Skeletal muscle satellite cell (primary cell): ENCODE data around the gene DHRS7B. TPM values are rescaled to one million over a fixed set of nuclear protein-coding genes. Genes with fewer than 3 reads are reported as not detected.

Source experiments
- H3K27me3 ChIP-seq: 2 replicates; pipeline ENCODE4 v1.7.0; 2013; ENCODE audit warnings: low read length; ENCODE audit not compliant: control insufficient read depth, insufficient read depth
- H3K36me3 ChIP-seq: 2 replicates; pipeline ENCODE4 v1.7.0; 2013; ENCODE audit warnings: mild to moderate bottlenecking, control low read depth, low read length; ENCODE audit not compliant: insufficient read depth
- H3K4me1 ChIP-seq: 2 replicates; pipeline ENCODE4 v1.7.0; 2013; ENCODE audit warnings: low read length; ENCODE audit not compliant: control insufficient read depth, insufficient read depth
- H3K4me2 ChIP-seq: 2 replicates; pipeline ENCODE4 v1.7.0; 2013; ENCODE audit warnings: mild to moderate bottlenecking, low read length
- H3K4me3 ChIP-seq: 2 replicates; pipeline ENCODE4 v1.7.0; 2013; ENCODE audit warnings: low read length
- H3K9ac ChIP-seq: 2 replicates; pipeline ENCODE4 v1.7.0; 2013; ENCODE audit warnings: mild to moderate bottlenecking, low read depth, low read length, moderate library complexity
- H3K9me3 ChIP-seq: replicated peaks from 2 replicates; pipeline ENCODE4 v1.7.0; 2013; ENCODE audit warnings: mild to moderate bottlenecking, control low read depth, low read length
- small RNA-seq: library from RNA; depleted of rRNA; stranded (forward); fragments of <200 nt; gene quantifications from one replicate; pipeline ENCODE3, GENCODE V24; 2012

DHRS7B gene

GRCh38 chr17:21232033-21232749, 105.4 kb downstream of the DHRS7B start:
- H3K4me3 ChIP-seq: no peak overlapping the region
- H3K36me3 ChIP-seq: no peaks in the 10 kb centered on the region
- H3K9me3 ChIP-seq: no peaks in the 10 kb centered on the region
- no peak overlapping the region for H3K9ac ChIP-seq
- H3K27me3 ChIP-seq: no peaks in the 10 kb centered on the region
- H3K4me1 ChIP-seq: no peaks in the 10 kb centered on the region
- H3K4me2 ChIP-seq: no peak overlapping the region

GRCh38 chr17:21233581-21234347, 107.0 kb downstream of the DHRS7B start:
- Histone ChIP-seq H3K27me3 (no peaks in the 10 kb centered on the region), H3K9me3 (no peaks in the 10 kb centered on the region), H3K4me1 (no peaks in the 10 kb centered on the region), H3K9ac (no peak overlapping the region), H3K4me2 (no peak overlapping the region), H3K4me3 (no peak overlapping the region), H3K36me3 (no peaks in the 10 kb centered on the region)

GRCh38 chr17:21235921-21236320, 109.2 kb downstream of the DHRS7B start:
- H3K4me1 ChIP-seq: no peaks in the 10 kb centered on the region
- H3K27me3 ChIP-seq: no peaks in the 10 kb centered on the region
- H3K4me3 ChIP-seq: no peak overlapping the region
- no peaks in the 10 kb centered on the region for H3K9me3 ChIP-seq
- no peak overlapping the region for H3K9ac ChIP-seq
- H3K4me2 ChIP-seq: no peak overlapping the region
- H3K36me3 ChIP-seq: no peaks in the 10 kb centered on the region

GRCh38 chr17:21239680-21240368, 113.1 kb downstream of the DHRS7B start:
- Histone ChIP-seq H3K36me3 (no peaks in the 10 kb centered on the region), H3K4me2 (no peak overlapping the region), H3K9me3 (no peaks in the 10 kb centered on the region), H3K27me3 (no peaks in the 10 kb centered on the region), H3K9ac (no peak overlapping the region), H3K4me3 (no peak overlapping the region), H3K4me1 (no peaks in the 10 kb centered on the region)

- H3K9me3 ChIP-seq: no peaks in the 10 kb centered on the region
- no peak overlapping the region for H3K4me2 ChIP-seq
- no peaks in the 10 kb centered on the region for H3K4me1 ChIP-seq
- no peaks in the 10 kb centered on the region for H3K27me3 ChIP-seq
- H3K4me3 ChIP-seq: no peak overlapping the region
- no peak overlapping the region for H3K9ac ChIP-seq
- no peaks in the 10 kb centered on the region for H3K36me3 ChIP-seq
Measured at GRCh38 chr17:21240369-21241055, 113.7 kb downstream of the DHRS7B start.

Small RNA genes within 50 kb of the gene (small RNA-seq; reads per million reads assigned to genes)
- not detected for gene RN7SL426P
